Measurements from ENCODE around the gene FRMD4B.

FRMD4B gene

GRCh38 chr3:69200384-69201068 lies 185.4 kb downstream of the FRMD4B start:
- no peak for DNase-seq

GRCh38 chr3:69199942-69200341 lies 185.9 kb downstream of the FRMD4B start:
- no peak for DNase-seq

GRCh38 chr3:69197922-69198530 lies 187.9 kb downstream of the FRMD4B start:
- DNase-seq, result no peak

- no peak for DNase-seq
These were observed 188.4 kb downstream of the FRMD4B start for GRCh38 chr3:69197455-69197854.

GRCh38 chr3:69196876-69197275 lies 189.0 kb downstream of the FRMD4B start:
- no peak for DNase-seq

GRCh38 chr3:69194431-69195165 lies 191.3 kb downstream of the FRMD4B start:
- DNase-seq, result no peak

GRCh38 chr3:69193749-69194148 lies 192.1 kb downstream of the FRMD4B start:
- DNase-seq, result no peak

- no peak for DNase-seq
These were observed 194.4 kb downstream of the FRMD4B start for GRCh38 chr3:69191516-69191915.

GRCh38 chr3:69189487-69189886 lies 196.4 kb downstream of the FRMD4B start:
- DNase-seq, result no peak

- no peak for DNase-seq
These were observed 199.3 kb downstream of the FRMD4B start for GRCh38 chr3:69186575-69187093.

GRCh38 chr3:69182588-69183316 lies 203.1 kb downstream of the FRMD4B start:
- no peak for DNase-seq

- no peak for DNase-seq
These were observed 204.2 kb downstream of the FRMD4B start for GRCh38 chr3:69181592-69182211.

- DNase-seq, result no peak
These were observed 204.9 kb downstream of the FRMD4B start for GRCh38 chr3:69180869-69181591.

GRCh38 chr3:69179740-69180372 lies 206.0 kb downstream of the FRMD4B start:
- DNase-seq, result no peak

- DNase-seq, result no peak
These were observed 206.8 kb downstream of the FRMD4B start for GRCh38 chr3:69178838-69179739.

GRCh38 chr3:69178082-69178481 lies 207.8 kb downstream of the FRMD4B start:
- DNase-seq, result no peak

GRCh38 chr3:69174871-69175737 lies 210.8 kb downstream of the FRMD4B start:
- DNase-seq, result no peak

- no peak for DNase-seq
These were observed 211.4 kb downstream of the FRMD4B start for GRCh38 chr3:69174445-69174844.

- no peak for DNase-seq
These were observed 213.8 kb downstream of the FRMD4B start for GRCh38 chr3:69172058-69172457.

Measured in 8988T (cell line).